H4 (cell line): Measurements from ENCODE around the gene LCA5. TPM values are rescaled to one million over a fixed set of nuclear protein-coding genes. Genes with fewer than 3 reads are reported as not detected.
"Not testable (repeated sequence)": the region's sequence is repeated elsewhere in the genome, so short reads cannot be mapped to it uniquely, and the experiment has no call there.

ENCODE experiments used
- DNase-seq: peaks from one replicate; pipeline ENCODE4 v3.0.0-alpha.2; 2015; ENCODE audit warnings: low spot score
- total RNA-seq: library from RNA; depleted of rRNA; stranded (reverse); fragments of >200 nt; shearing (Covaris generic); gene quantifications from 2 replicates; pipeline ENCODE4 v1.2.3, GENCODE V29; 2014; rRNA removed

Gene LCA5
- total RNA-seq, 1 experiment from 2014 or later: 2.4 TPM

GRCh38 chr6:79467716-79468115, 69.5 kb downstream of the LCA5 start:
- no peak for DNase-seq

GRCh38 chr6:79466207-79466834, 70.9 kb downstream of the LCA5 start:
- DNase-seq: no peak

GRCh38 chr6:79465381-79465780, 71.8 kb downstream of the LCA5 start:
- DNase-seq: no peak

GRCh38 chr6:79463621-79464050, 73.6 kb downstream of the LCA5 start:
- no peak for DNase-seq

GRCh38 chr6:79461205-79461604, 76.0 kb downstream of the LCA5 start:
- no peak for DNase-seq

GRCh38 chr6:79455446-79455845, 81.8 kb downstream of the LCA5 start:
- no peak for DNase-seq

- DNase-seq: no peak
These were observed 83.6 kb downstream of the LCA5 start for GRCh38 chr6:79453558-79454042.

- DNase-seq: no peak
These were observed 86.2 kb downstream of the LCA5 start for GRCh38 chr6:79450984-79451383.

GRCh38 chr6:79446006-79446405, 91.2 kb downstream of the LCA5 start:
- no peak for DNase-seq

- not testable (repeated sequence) for DNase-seq
These were observed 93.4 kb downstream of the LCA5 start for GRCh38 chr6:79443876-79444275.

GRCh38 chr6:79441192-79441591, 96.0 kb downstream of the LCA5 start:
- DNase-seq: no peak

- DNase-seq: no peak
These were observed 96.6 kb downstream of the LCA5 start for GRCh38 chr6:79440598-79440997.

GRCh38 chr6:79438030-79438429, 99.2 kb downstream of the LCA5 start:
- no peak for DNase-seq

- DNase-seq: no peak
These were observed 101.0 kb downstream of the LCA5 start for GRCh38 chr6:79436241-79436640.

GRCh38 chr6:79435746-79436145, 101.5 kb downstream of the LCA5 start:
- DNase-seq: no peak

Other genes with a start within 250 kb of the LCA5 start
- gene SH3BGRL2, start 93.9 kb upstream of the LCA5 start, total RNA-seq: 3.0 and 4.1 TPM in 2 replicates